ENCODE data around the gene SERPINB8.

DNA sequence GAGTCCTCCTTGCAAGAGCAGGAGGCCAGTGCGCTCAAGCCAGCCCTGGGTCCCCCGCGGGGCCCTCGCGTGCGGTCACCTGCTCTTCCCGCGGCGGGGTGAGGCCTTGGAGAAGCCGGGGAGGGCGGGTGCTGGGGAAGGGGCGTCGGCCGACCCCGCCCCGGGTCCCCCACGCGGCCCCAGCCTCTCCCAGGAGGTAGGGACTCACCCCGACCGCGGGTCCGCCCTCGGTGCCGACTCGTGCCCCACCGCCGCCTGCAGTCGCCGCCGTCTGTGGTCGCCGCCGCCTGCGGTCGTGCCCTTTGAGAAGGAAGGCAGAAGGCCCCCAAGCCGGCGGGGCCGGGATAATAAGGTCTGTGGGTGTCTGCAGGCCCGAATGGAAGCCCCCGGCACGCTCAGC is 32.7 kb downstream of the SERPINB8 start:
- TF ChIP-seq EZH2 (IDR thresholded peaks at IDR 0.05) (no peak), POLR2AphosphoS5 (IDR thresholded peaks at IDR 0.05; ENCODE audit: borderline replicate concordance, low read depth, low read length) (no peak), FOXP2 (optimal IDR thresholded peaks at IDR 0.05; ENCODE audit: control extremely low read depth, extremely low read length, insufficient read depth) (no peak)
